ENCODE results near the gene OR6C75.
"Not testable (repeated sequence)": the region's sequence is repeated elsewhere in the genome, so short reads cannot be mapped to it uniquely, and the experiment has no call there.

GRCh38 chr12:55414396-55414823, 51.6 kb downstream of the OR6C75 start:
- TF ChIP-seq CTCF (IDR thresholded peaks at IDR 0.05 in 8 of 11, conservative IDR thresholded peaks at IDR 0.05 in 3 of 11); POLR2A (IDR thresholded peaks at IDR 0.05): not testable (repeated sequence)

All from spleen (tissue), 7 donors.